Heart right ventricle (tissue), 16 donors: ENCODE results near the gene AIP. TPM values are rescaled to one million over a fixed set of nuclear protein-coding genes. Genes with fewer than 3 reads are reported as not detected.

Source experiments
- ATAC-seq, 8 donors: fragments of 200-7000 bp; cut with Tn5 transposase; one replicate each; pipeline ENCODE4 v1.9.1; 2020; ENCODE audit warnings: mild to moderate bottlenecking in 8 of 8, moderate library complexity in 8 of 8, moderate number of reproducible peaks in 1 of 8
- DNase-seq, 2 donors: peaks; one replicate each; pipeline ENCODE4 v3.0.0-alpha.2; 2020
- H3K27ac ChIP-seq, 10 donors: fragments of 200-600 bp; sonication (generic) in 2 of 10; one replicate each; pipeline versions ENCODE4 v1.5.0 to v1.8.0; 2020 to 2022; ENCODE audit warnings: mild to moderate bottlenecking in 3 of 10
- H3K27me3 ChIP-seq, 7 donors: fragments of 200-600 bp; one replicate each; pipeline ENCODE4 v1.8.0; 2021 to 2022; ENCODE audit warnings: mild to moderate bottlenecking in 2 of 7
- H3K36me3 ChIP-seq, 9 donors: fragments of 200-600 bp; sonication (generic) in 1 of 9; one replicate each; pipeline versions ENCODE4 v1.5.0 to v1.8.0; 2020 to 2022; ENCODE audit warnings: mild to moderate bottlenecking in 2 of 9
- H3K4me1 ChIP-seq, 9 donors: fragments of 200-600 bp; sonication (generic) in 1 of 9; one replicate each; pipeline versions ENCODE4 v1.5.0 to v1.8.0; 2020 to 2022; ENCODE audit warnings: mild to moderate bottlenecking in 4 of 9
- H3K4me3 ChIP-seq, 10 donors: fragments of 200-600 bp; sonication (generic) in 2 of 10; one replicate each; pipeline versions ENCODE4 v1.5.0 to v1.8.0; 2020 to 2022; ENCODE audit warnings: mild to moderate bottlenecking in 7 of 10, moderate library complexity in 2 of 10
- H3K9me3 ChIP-seq, 11 donors: fragments of 200-600 bp in 10 of 11; sonication (generic) in 2 of 11; one replicate each; pipeline versions ENCODE4 v1.5.0 to v1.8.0; 2013 to 2022; ENCODE audit warnings: mild to moderate bottlenecking in 2 of 11, control low read depth in 1 of 11, moderate library complexity in 1 of 11
- WGBS, 2 donors: extraction: QIAGEN DNeasy Blood & Tissue Kit; methylation state at CpG; one replicate each; pipeline ENCODE4 v1.1.7; 2013; ENCODE audit warnings: inconsistent platforms in 1 of 2; 5-methylcytosine and 5-hydroxymethylcytosine counted together
- intact Hi-C, 10 donors: fragments of 100-400 bp; cut with DNase I; formaldehyde crosslinking; loops; one replicate each; pipeline versions ENCODE4 v1.11.1 to v1.14.2; 2022
- polyA plus RNA-seq, 2 donors: library from polyadenylated mRNA; stranded (reverse); fragments of 200-250 nt; gene quantifications; one replicate each; pipeline ENCODE4 v1.2.3, GENCODE V29; 2013
- total RNA-seq, 10 donors: library from RNA; stranded (reverse); fragmentation: NEBNext Ultra II Directional in 3 of 10; extraction: Animal tissue kit (Norgen Biotek cat#: 25700) in 3 of 10; gene quantifications; one replicate each; pipeline versions ENCODE4 v1.2.1 to v1.2.4, GENCODE V29; 2021 to 2023
- TF ChIP-seq, protein P1 (sequence below), 9 donors: fragments of 200-600 bp; sonication (generic) in 2 of 9; IDR thresholded peaks; one replicate each; pipeline versions ENCODE4 v1.5.0 to v1.8.0; 2021 to 2022; ENCODE audit warnings: antibody characterized with exemption in 9 of 9, mild to moderate bottlenecking in 5 of 9, moderate library complexity in 1 of 9
- donor health status: Arrhythmogenic right ventricular cardiomyopathy.
- donor health status: ischemic (EF 13 %, LVEDD 7.1; RV severe dilation, severe dysfunction).
- donor health status: healthy with polysubstance abuse.
- donor health status: DM: no; HTN: yes; CAD: no.
- donor health status: DM: no; HTN: no; CAD: no.
- donor health status: ischemic (EF 25% LVEDD 6.9; RV normal size, moderate dysfunction).
- donor health status: ischemic (EF 25% LVEDD 5.7; RV mildly dilated, moderate dysfunction).
- donor health status: healthy.
- donor health status: DM: yes; HTN: yes; CAD: no.
- donor health status: Ischemic cardiomyopathy.
- donor health status: ischemic (EF 35%, LVEDD 5.7; RV mildly dilated, moderate dysfunction).
- donor health status: nonischemic (EF 11% LVEDD 7.7; RV severe dilation, severe dysfunction).
- donor health status: DM: yes; HTN: yes; CAD: no.
- donor health status: PGD.
- donor health status: ischemic (EF 29% LVEDD 5.4; RV normal size, mild dysfunction).
- donor health status: nonischemic (EF 23%, LVEDD 6.1; RV moderate dilation, normal function).

The AIP gene
- total and polyA plus RNA-seq, 12 donors, result 37.5 to 104 (median 52.3) TPM

DNA sequence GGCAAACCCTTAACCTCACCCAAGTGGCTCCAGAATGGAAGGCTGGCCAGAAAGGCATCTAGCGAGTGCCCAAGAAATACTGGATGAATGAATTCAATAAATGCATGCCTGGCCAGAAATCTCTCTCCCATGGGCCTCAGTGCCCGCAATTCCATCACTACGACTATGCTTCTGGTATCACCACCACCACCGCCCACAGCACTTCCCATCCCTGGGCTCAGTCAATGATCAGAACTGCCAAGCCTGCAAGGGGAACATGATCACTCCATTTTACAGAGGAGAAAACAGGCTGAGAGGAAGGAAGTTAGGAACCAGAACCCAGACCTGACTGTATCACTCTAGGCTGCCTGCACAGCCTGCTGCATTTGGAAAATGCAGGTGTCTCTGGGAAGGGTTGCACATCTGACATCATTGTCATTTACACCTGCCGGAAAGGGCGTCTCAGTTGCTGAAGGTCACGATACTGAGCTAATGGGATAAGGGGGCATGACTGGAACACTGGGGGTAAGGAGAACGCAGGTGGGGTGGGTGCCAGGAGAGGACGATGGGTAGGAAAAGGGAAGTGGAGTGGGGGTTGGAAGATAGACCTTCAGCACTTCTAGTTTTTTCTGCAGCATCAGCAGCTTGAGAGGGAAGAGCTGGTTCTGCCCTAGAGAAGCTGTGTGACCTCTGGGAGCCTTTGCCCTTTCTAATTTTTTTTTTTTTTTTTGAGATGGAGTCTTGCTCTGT lies 33.5 kb upstream of the AIP start:
- no peaks in the 10 kb centered on the region for H3K27me3 ChIP-seq
- ATAC-seq (peak in 5 of 8 donors; percentile 12 to 32 (median 26)), DNase-seq (no peak)
- intact Hi-C loops, result loop anchor here in 1 of 10 donors (10.0 kb wide), 1 partner anchor 904 kb away; the partner anchor contains the start of genes ACTN3 and ZDHHC24
- H3K4me3 ChIP-seq, result no peak overlapping the region
- TF ChIP-seq, protein P1, sequence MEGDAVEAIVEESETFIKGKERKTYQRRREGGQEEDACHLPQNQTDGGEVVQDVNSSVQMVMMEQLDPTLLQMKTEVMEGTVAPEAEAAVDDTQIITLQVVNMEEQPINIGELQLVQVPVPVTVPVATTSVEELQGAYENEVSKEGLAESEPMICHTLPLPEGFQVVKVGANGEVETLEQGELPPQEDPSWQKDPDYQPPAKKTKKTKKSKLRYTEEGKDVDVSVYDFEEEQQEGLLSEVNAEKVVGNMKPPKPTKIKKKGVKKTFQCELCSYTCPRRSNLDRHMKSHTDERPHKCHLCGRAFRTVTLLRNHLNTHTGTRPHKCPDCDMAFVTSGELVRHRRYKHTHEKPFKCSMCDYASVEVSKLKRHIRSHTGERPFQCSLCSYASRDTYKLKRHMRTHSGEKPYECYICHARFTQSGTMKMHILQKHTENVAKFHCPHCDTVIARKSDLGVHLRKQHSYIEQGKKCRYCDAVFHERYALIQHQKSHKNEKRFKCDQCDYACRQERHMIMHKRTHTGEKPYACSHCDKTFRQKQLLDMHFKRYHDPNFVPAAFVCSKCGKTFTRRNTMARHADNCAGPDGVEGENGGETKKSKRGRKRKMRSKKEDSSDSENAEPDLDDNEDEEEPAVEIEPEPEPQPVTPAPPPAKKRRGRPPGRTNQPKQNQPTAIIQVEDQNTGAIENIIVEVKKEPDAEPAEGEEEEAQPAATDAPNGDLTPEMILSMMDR (IDR thresholded peaks at IDR 0.05), result no peak
- no peaks in the 10 kb centered on the region for H3K9me3 ChIP-seq
- 75 to 76% methylated on average over 9 of the region's 9 CpGs for WGBS, 2 donors
- H3K27ac ChIP-seq, result peak overlapping the region in 1 of 10 donors; percentile 62
- H3K36me3 ChIP-seq, result no peaks in the 10 kb centered on the region
- peaks cover 0 to 42% (median 10%) of the 10 kb centered on the region in 9 donors for H3K4me1 ChIP-seq

DNA sequence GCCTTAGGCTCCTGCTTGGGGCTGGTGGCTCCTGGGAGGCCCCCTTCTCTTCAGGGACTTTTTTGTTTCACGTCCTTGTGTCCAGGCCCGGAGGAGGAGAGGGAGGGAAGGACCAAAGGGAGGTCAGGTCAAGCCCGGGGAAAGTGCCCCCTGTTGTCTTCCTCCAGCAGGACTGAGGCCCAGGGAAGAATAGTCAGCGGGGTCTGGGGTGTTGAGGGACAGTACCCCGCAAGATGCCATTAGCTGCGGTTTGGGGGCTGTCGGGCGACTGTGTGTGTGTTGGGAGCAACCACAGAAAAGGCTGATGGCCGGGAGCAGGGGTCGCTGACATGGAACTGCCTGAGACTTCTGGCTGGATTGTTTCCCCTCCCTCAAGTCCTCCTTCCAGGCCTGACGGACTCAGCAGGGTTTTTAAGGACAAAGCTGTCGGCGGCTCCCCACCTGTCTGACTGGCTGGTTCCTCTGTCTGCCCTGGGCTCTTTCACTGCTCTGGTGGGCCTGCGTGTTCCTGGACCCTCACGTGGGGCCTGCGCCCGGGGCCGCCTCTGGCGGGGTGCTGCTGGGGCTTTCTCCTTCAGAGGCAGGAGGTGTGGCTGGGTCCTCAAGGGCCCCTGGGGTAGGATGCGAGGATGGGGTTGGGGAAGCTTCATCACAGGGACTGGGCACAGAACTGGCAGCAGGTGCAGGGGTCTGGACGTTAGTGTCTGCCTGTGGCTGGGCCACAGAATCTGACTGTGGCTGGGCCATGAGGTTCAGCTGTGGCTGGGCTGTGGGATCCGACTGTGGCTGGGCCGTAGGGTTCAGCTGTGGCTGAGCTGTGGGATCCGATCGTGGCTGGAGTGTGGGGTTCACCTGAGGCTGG lies 31.8 kb upstream of the AIP start:
- 91% methylated on average over 21 to 25 of the region's 25 CpGs for WGBS, 2 donors

DNA sequence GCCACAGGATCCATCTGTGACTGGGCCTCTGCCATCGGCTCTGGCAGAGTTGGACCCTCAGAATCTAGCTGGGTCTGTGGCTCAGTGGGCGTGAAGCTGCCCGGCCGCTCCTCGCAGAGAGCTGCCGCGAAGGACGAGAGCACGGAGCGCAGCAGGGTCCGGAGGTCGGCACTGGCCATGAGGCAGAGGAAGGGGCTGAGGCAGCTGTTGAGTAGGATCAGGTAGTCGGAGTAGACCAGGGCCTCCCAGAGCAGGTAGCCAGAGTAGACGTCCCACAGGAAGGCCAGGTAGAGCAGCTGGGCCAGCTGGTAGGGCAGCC lies 31.2 kb upstream of the AIP start:
- ATAC-seq (no peak), DNase-seq (no peak)
- TF ChIP-seq, protein P1 (IDR thresholded peaks at IDR 0.05), result no peak
- Histone ChIP-seq H3K36me3 (no peaks in the 10 kb centered on the region), H3K4me3 (no peak overlapping the region), H3K4me1 (peaks cover 0 to 32% (median 8%) of the 10 kb centered on the region in 9 donors), H3K27me3 (no peaks in the 10 kb centered on the region), H3K27ac (peak overlapping the region in 6 of 10 donors; percentile 34 to 77 (median 69)), H3K9me3 (no peaks in the 10 kb centered on the region)
- 91 to 95% methylated on average over 14 of the region's 14 CpGs for WGBS, 2 donors
- intact Hi-C loops, result no loop called here

More for the DNA sequence above, 31.8 kb upstream of the AIP start:
- ATAC-seq (no peak), DNase-seq (no peak)
- Histone ChIP-seq H3K27me3 (no peaks in the 10 kb centered on the region), H3K4me1 (peaks cover 0 to 32% (median 8%) of the 10 kb centered on the region in 9 donors), H3K4me3 (no peak overlapping the region), H3K27ac (no peak overlapping the region), H3K36me3 (no peaks in the 10 kb centered on the region), H3K9me3 (no peaks in the 10 kb centered on the region)
- TF ChIP-seq, protein P1 (IDR thresholded peaks at IDR 0.05), result no peak
- intact Hi-C loops, result no loop called here

DNA sequence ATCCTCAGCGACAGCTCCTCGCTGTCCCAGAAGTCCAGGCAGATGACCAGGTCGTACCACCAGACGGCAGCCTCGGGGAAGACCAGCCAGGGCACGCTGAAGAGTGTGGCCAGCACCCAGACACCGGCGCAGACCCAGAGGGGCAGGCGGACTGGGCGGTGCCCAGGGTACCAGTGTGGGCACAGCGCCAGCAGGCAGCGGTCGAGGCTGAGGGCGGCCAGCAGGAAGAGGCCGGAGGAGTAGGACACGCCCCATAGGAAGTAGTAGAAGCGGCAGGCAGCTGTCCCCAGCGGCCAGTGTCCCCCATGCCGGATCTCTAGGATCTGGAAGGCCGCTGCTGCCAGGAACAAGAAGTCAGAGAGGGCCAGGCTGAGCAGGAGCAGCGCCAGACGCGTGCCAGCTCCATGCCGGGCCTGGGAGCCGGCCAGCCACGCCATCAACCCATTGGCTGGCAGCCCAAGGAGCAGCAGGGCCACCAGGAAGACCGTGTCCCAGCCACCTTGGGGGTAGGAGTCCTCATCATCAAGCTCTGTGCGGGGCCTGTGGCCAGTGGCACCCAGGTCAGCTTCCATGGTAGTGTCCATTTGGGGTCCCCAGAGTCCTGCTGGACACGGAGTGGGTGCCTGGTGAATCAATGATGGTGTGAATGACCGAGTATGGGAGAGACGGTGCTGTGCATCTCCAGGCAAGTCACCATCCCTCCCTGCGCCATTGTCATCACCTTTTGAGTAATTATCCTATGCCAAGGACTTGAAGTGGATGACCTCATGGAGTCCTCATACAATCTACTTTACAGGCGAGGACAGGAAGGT lies 30.5 kb upstream of the AIP start, which contains the start of gene GPR152:
TSS of gene GPR152 (minus strand) at position 589 of the 812 bp plus-strand sequence. CDS start at position 584, 5 bp downstream.
- 62 to 75% methylated on average over 33 of the region's 33 CpGs for WGBS, 2 donors
- Histone ChIP-seq H3K4me1 (peaks cover 0 to 32% (median 8%) of the 10 kb centered on the region in 9 donors), H3K4me3 (peak within 1 kb of the TSS in 7 of 10 donors; percentile 14 to 43 (median 33)), H3K36me3 (no peaks in the 10 kb centered on the region), H3K9me3 (no peaks in the 10 kb centered on the region), H3K27ac (peak within 1 kb of the TSS in 9 of 10 donors; percentile 34 to 77 (median 67)), H3K27me3 (no peaks in the 10 kb centered on the region)
- intact Hi-C loops, result no loop called here
- TF ChIP-seq, protein P1 (IDR thresholded peaks at IDR 0.05), result peak in 4 of 9 donors; percentile 8 to 40 (median 28)
- DNase-seq, result no peak
- ATAC-seq, result peak; percentile 23 to 68 (median 52)
